Upper lobe of left lung (tissue), 4 donors: ENCODE results near the gene PCNP.

Source experiments
- CTCF ChIP-seq, 6 experiments: fragments of 450-650 bp in 4 of 6; fragments of 200-600 bp in 2 of 6; sonication (generic) in 2 of 6; IDR thresholded peaks; one replicate each; pipeline ENCODE4 v1.5.1; 2016 to 2019; ENCODE audit warnings: antibody characterized with exemption in 6 of 6
- EP300 ChIP-seq, 4 donors: sonication (generic); formaldehyde crosslinking; IDR thresholded peaks; one replicate each; pipeline ENCODE4 v1.5.1; 2017; ENCODE audit warnings: antibody characterized with exemption in 4 of 4, control low read depth in 2 of 4
- POLR2A ChIP-seq, 4 donors: fragments of 450-650 bp; IDR thresholded peaks; one replicate each; pipeline ENCODE4 v1.5.1; 2016 to 2017; ENCODE audit warnings: antibody characterized with exemption in 4 of 4, mild to moderate bottlenecking in 2 of 4
- POLR2AphosphoS5 ChIP-seq, 2 donors: sonication (generic); formaldehyde crosslinking; IDR thresholded peaks; one replicate each; pipeline ENCODE4 v1.5.1; 2017; ENCODE audit warnings: antibody characterized with exemption in 2 of 2

GRCh38 chr3:101527441-101527840, 46.5 kb upstream of the PCNP start:
- no peak for TF ChIP-seq CTCF (IDR thresholded peaks at IDR 0.05)
- no peak for TF ChIP-seq POLR2A (IDR thresholded peaks at IDR 0.05)
- no peak for TF ChIP-seq POLR2AphosphoS5 (IDR thresholded peaks at IDR 0.05)
- no peak for TF ChIP-seq EP300 (IDR thresholded peaks at IDR 0.05)
